Transverse colon (tissue), 4 donors: ENCODE measurements around the gene NCK2. TPM values are rescaled to one million over a fixed set of nuclear protein-coding genes. Genes with fewer than 3 reads are reported as not detected.
A peak's percentile ranks its signal among the peaks of the same experiment; 100 is the strongest.

Experiments used
- DNase-seq: peaks from one replicate; pipeline ENCODE4 v3.0.0-alpha.2; 2019
- H3K27ac ChIP-seq, 4 donors: fragments of 200-600 bp; sonication (generic); 2 replicates each; pipeline ENCODE4 v1.5.1; 2016 to 2018; ENCODE audit warnings: inconsistent platforms in 4 of 4
- H3K27me3 ChIP-seq: fragments of 200-600 bp; sonication (generic); 2 replicates; pipeline ENCODE4 v1.5.1; 2017; ENCODE audit warnings: inconsistent platforms
- H3K36me3 ChIP-seq, 4 donors: fragments of 200-600 bp; sonication (generic); 2 replicates each; pipeline ENCODE4 v1.5.1; 2017 to 2019; ENCODE audit warnings: inconsistent platforms in 4 of 4
- H3K4me1 ChIP-seq, 4 donors: fragments of 200-600 bp; sonication (generic); 2 replicates each; pipeline ENCODE4 v1.5.1; 2017 to 2020; ENCODE audit warnings: inconsistent platforms in 4 of 4
- H3K4me3 ChIP-seq, 4 donors: fragments of 200-600 bp; sonication (generic); 1 replicate in 1 of 4; 2 replicates in 3 of 4; pipeline versions ENCODE4 v1.5.1 to v1.6.1; 2017 to 2019; ENCODE audit warnings: inconsistent platforms in 4 of 4
- H3K9me3 ChIP-seq, 2 donors: fragments of 200-600 bp; sonication (generic); 2 replicates each; pipeline ENCODE4 v1.5.1; 2017 to 2019; ENCODE audit warnings: inconsistent platforms in 2 of 2
- EP300 ChIP-seq: sonication (generic); formaldehyde crosslinking; IDR thresholded peaks from one replicate; pipeline ENCODE4 v1.6.1; 2017; ENCODE audit warnings: antibody characterized with exemption, low read depth
- POLR2A ChIP-seq: fragments of 450-650 bp; IDR thresholded peaks from one replicate; pipeline ENCODE4 v1.6.1; 2016; ENCODE audit warnings: antibody characterized with exemption, mild to moderate bottlenecking, moderate library complexity
- POLR2AphosphoS5 ChIP-seq, 3 donors: sonication (generic); formaldehyde crosslinking; IDR thresholded peaks; one replicate each; pipeline ENCODE4 v1.6.1; 2016; ENCODE audit warnings: antibody characterized with exemption in 3 of 3
- WGBS, 2 donors: methylation state at CpG; one replicate each; pipeline ENCODE4 v1.1.5; 2018; ENCODE audit warnings: low coverage in 1 of 2; 5-methylcytosine and 5-hydroxymethylcytosine counted together
- in situ Hi-C, 4 donors: fragments of 200-750 bp; cut with MboI; loops; one replicate each; pipeline versions ENCODE4 v1.15.0 to v1.15.1; 2017; ENCODE audit warnings: low sequenced_read_pairs in 3 of 4, low pct_ligation_motif_present in 1 of 4, low pct_unique_long_range_greater_than_20kb in 1 of 4
- intact Hi-C: fragments of 100-400 bp; cut with DNase I; formaldehyde crosslinking; loops from one replicate; pipeline ENCODE4 v1.15.1; 2023; ENCODE audit warnings: low total_unique reads
- total RNA-seq, 4 donors: library from RNA; depleted of rRNA; stranded (reverse); fragments of >200 nt; gene quantifications; one replicate each; pipeline ENCODE4 v1.1.0, GENCODE V29; 2016
- TF ChIP-seq, protein P1 (sequence below), 5 experiments: fragments of 200-600 bp in 3 of 5; fragments of 450-650 bp in 2 of 5; sonication (generic) in 3 of 5; IDR thresholded peaks; 1 replicate in 2 of 5; 2 replicates in 3 of 5; pipeline ENCODE4 v1.5.1; 2016 to 2017; ENCODE audit warnings: antibody characterized with exemption in 5 of 5, inconsistent platforms in 3 of 5, mild to moderate bottlenecking in 2 of 5, moderate library complexity in 1 of 5

NCK2 gene
- total RNA-seq, 4 donors from 2014 or later = 42.2 to 74.1 (median 59.9) TPM

- Histone ChIP-seq H3K9me3 (no peaks in the 10 kb centered on the region), H3K27ac (no peak overlapping the region), H3K4me1 (peaks cover 12 to 44% (median 32%) of the 10 kb centered on the region in 4 donors), H3K4me3 (no peak overlapping the region), H3K36me3 (peaks cover 0 to 5% (median 0%) of the 10 kb centered on the region in 4 donors), H3K27me3 (no peaks in the 10 kb centered on the region)
- intact Hi-C loops = no loop called here
- DNase-seq = no peak
- in situ Hi-C loops = no loop called here
- 83 to 85% methylated on average over 5 to 8 of the region's 8 CpGs for WGBS, 2 donors
- no peak for TF ChIP-seq POLR2A
- TF ChIP-seq EP300 = no peak
- TF ChIP-seq, protein P1, sequence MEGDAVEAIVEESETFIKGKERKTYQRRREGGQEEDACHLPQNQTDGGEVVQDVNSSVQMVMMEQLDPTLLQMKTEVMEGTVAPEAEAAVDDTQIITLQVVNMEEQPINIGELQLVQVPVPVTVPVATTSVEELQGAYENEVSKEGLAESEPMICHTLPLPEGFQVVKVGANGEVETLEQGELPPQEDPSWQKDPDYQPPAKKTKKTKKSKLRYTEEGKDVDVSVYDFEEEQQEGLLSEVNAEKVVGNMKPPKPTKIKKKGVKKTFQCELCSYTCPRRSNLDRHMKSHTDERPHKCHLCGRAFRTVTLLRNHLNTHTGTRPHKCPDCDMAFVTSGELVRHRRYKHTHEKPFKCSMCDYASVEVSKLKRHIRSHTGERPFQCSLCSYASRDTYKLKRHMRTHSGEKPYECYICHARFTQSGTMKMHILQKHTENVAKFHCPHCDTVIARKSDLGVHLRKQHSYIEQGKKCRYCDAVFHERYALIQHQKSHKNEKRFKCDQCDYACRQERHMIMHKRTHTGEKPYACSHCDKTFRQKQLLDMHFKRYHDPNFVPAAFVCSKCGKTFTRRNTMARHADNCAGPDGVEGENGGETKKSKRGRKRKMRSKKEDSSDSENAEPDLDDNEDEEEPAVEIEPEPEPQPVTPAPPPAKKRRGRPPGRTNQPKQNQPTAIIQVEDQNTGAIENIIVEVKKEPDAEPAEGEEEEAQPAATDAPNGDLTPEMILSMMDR (IDR thresholded peaks at IDR 0.05) = no peak
- no peak for TF ChIP-seq POLR2AphosphoS5 (IDR thresholded peaks at IDR 0.05)
These were observed 75.4 kb downstream of the NCK2 start for GRCh38 chr2:105820151-105820550.

DNA sequence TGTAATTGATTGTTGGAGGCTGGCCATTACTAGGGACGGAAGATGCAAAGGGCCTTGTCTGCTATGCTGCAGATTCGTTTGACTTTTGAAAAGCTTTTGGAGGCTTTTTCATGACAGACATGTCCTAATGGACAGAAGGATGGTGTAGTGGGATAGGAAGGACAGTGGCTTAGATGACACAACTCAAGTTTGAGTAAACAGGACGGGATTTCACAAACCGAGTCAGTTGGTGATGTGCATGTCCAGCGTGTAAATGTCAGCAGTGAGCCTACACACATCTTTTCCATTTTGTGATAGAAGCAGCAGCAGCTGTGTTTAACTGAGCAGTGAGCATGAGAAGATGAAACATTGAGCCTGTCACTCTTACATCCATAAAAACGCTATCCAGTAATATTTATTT lies 76.0 kb downstream of the NCK2 start:
- TF ChIP-seq POLR2AphosphoS5 (IDR thresholded peaks at IDR 0.05) = peak in 1 of 3 donors; percentile 13
- TF ChIP-seq EP300 = no peak
- peaks cover 12 to 40% (median 31%) of the 10 kb centered on the region in 4 donors for H3K4me1 ChIP-seq
- intact Hi-C loops (no loop called here), in situ Hi-C loops (no loop called here)
- no peak for DNase-seq
- no peaks in the 10 kb centered on the region for H3K9me3 ChIP-seq
- H3K4me3 ChIP-seq = no peak overlapping the region
- peaks cover 0 to 5% (median 0%) of the 10 kb centered on the region in 4 donors for H3K36me3 ChIP-seq
- no peak overlapping the region for H3K27ac ChIP-seq
- no peaks in the 10 kb centered on the region for H3K27me3 ChIP-seq
- 40 to 61% methylated on average over 5 to 6 of the region's 6 CpGs for WGBS, 2 donors

DNA sequence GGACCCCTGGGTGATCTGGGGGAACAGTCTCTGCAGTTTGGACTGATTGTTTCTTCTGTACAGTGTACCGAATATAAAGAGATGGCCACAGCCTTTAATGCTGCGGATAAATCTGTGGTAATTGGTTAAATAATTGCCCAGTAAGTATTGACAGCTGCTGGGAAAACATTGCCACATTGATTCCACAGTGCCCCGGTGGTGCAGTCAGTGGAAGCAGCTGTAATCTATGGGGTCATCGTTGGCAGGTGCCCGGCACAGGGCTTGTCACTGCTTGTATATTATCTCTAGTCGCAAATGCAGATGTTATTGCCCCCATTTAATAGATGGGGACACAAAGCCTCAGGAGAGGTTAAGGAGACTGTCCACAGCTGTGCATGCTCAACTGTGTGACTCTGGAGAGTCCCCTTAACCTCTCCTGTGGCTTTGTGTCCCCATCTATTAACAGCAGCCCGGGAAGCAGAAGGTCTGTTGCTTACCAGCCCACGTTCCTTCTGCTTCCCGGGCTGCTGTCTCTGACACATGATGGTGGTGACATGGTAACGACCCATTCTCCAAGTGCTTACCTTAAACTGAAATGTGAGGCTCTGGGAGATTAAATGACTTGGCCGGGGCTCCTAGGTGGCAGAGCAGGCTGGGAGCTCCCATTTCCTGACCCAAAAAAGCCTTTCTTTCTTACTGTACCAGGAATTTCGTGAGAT lies 76.9 kb downstream of the NCK2 start:
- intact Hi-C loops (no loop called here), in situ Hi-C loops (no loop called here)
- H3K4me1 ChIP-seq = peaks cover 12 to 40% (median 31%) of the 10 kb centered on the region in 4 donors
- H3K27ac ChIP-seq = peak overlapping the region in 3 of 4 donors; percentile 22 to 46 (median 44)
- no peak overlapping the region for H3K4me3 ChIP-seq
- TF ChIP-seq, protein P1 (IDR thresholded peaks at IDR 0.05) = no peak
- no peak for TF ChIP-seq POLR2AphosphoS5 (IDR thresholded peaks at IDR 0.05)
- no peaks in the 10 kb centered on the region for H3K9me3 ChIP-seq
- WGBS, 2 donors = 72 to 73% methylated on average over 7 to 12 of the region's 12 CpGs
- peaks cover 0 to 5% (median 0%) of the 10 kb centered on the region in 4 donors for H3K36me3 ChIP-seq
- no peaks in the 10 kb centered on the region for H3K27me3 ChIP-seq
- no peak for DNase-seq

DNA sequence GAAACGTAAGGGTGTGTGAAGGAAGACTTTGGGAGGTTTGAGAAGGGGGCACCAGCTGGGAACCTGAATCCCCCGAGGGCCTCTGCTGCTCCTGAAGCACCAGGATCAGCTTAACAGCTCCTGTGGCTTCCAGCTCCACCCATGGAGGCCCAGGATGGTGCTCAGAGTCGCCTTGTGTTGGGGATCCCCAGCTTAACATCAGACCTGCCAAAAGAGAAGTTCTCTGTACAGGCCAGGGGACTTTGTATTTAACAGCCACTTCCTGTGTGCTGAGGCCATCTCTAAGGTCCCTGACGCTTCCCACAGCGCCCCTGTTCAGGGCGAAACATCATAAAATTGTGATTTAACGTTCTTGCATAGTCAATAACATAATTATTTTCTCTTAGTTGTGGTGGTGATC lies 77.5 kb downstream of the NCK2 start:
- no peaks in the 10 kb centered on the region for H3K27me3 ChIP-seq
- H3K27ac ChIP-seq = peak overlapping the region; percentile 9 to 46 (median 33)
- no peak for TF ChIP-seq POLR2AphosphoS5 (IDR thresholded peaks at IDR 0.05)
- TF ChIP-seq POLR2A = no peak
- TF ChIP-seq EP300 = no peak
- TF ChIP-seq, protein P1 (IDR thresholded peaks at IDR 0.05) = no peak
- intact Hi-C loops = no loop called here
- H3K36me3 ChIP-seq = no peaks in the 10 kb centered on the region
- no peaks in the 10 kb centered on the region for H3K9me3 ChIP-seq
- no peak for DNase-seq
- WGBS, 2 donors = 46 to 76% methylated on average over 3 to 7 of the region's 7 CpGs
- no peak overlapping the region for H3K4me3 ChIP-seq
- H3K4me1 ChIP-seq = peaks cover 12 to 40% (median 31%) of the 10 kb centered on the region in 4 donors
- in situ Hi-C loops = no loop called here
